Gastroesophageal sphincter (tissue), 2 donors: ENCODE data around the gene CDKN3.

Source experiments
- EP300 ChIP-seq: sonication (generic); formaldehyde crosslinking; IDR thresholded peaks from one replicate; pipeline ENCODE4 v1.6.1; 2017; ENCODE audit warnings: antibody characterized with exemption, mild to moderate bottlenecking
- POLR2A ChIP-seq, 2 donors: fragments of 450-650 bp; IDR thresholded peaks; one replicate each; pipeline ENCODE4 v1.6.1; 2017; ENCODE audit warnings: antibody characterized with exemption in 2 of 2, mild to moderate bottlenecking in 2 of 2, moderate library complexity in 1 of 2

DNA sequence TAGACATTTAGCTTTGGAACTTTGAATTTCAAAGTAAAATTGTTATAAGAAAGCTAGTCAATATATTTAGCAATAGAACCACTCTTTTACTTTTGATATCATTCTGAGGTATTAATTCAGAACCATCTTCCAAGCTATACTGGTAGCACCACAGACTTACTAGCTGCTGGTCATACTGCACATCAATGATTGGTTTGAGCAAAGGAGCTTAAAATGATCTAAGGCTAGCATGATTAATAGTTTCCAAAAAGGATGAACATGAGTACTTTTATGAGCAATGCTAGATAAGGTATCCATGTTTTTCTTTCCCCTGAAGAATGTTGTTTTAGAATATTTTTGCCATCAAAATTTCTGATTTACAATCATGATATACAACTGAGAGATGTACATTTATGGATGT is 27.2 kb downstream of the CDKN3 start:
- no peak for TF ChIP-seq POLR2A (IDR thresholded peaks at IDR 0.05)
- no peak for TF ChIP-seq EP300
